ENCODE measurements around the gene TAL1.

- TF ChIP-seq YY1 (IDR thresholded peaks at IDR 0.05; ENCODE audit: low read depth) = no peak
- TF ChIP-seq, protein P1, sequence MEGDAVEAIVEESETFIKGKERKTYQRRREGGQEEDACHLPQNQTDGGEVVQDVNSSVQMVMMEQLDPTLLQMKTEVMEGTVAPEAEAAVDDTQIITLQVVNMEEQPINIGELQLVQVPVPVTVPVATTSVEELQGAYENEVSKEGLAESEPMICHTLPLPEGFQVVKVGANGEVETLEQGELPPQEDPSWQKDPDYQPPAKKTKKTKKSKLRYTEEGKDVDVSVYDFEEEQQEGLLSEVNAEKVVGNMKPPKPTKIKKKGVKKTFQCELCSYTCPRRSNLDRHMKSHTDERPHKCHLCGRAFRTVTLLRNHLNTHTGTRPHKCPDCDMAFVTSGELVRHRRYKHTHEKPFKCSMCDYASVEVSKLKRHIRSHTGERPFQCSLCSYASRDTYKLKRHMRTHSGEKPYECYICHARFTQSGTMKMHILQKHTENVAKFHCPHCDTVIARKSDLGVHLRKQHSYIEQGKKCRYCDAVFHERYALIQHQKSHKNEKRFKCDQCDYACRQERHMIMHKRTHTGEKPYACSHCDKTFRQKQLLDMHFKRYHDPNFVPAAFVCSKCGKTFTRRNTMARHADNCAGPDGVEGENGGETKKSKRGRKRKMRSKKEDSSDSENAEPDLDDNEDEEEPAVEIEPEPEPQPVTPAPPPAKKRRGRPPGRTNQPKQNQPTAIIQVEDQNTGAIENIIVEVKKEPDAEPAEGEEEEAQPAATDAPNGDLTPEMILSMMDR (IDR thresholded peaks at IDR 0.05) = no peak
- no peak for TF ChIP-seq FOXJ3 (CRISPR knock-in tag; IDR thresholded peaks at IDR 0.05)
- no peak for TF ChIP-seq TAF1 (IDR thresholded peaks at IDR 0.05; ENCODE audit: borderline replicate concordance, low read depth, low read length)
- TF ChIP-seq, protein P2, sequence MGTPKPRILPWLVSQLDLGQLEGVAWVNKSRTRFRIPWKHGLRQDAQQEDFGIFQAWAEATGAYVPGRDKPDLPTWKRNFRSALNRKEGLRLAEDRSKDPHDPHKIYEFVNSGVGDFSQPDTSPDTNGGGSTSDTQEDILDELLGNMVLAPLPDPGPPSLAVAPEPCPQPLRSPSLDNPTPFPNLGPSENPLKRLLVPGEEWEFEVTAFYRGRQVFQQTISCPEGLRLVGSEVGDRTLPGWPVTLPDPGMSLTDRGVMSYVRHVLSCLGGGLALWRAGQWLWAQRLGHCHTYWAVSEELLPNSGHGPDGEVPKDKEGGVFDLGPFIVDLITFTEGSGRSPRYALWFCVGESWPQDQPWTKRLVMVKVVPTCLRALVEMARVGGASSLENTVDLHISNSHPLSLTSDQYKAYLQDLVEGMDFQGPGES (IDR thresholded peaks at IDR 0.05; ENCODE audit: low read depth, low read length) = no peak
- no peak for TF ChIP-seq USF1 (IDR thresholded peaks at IDR 0.05; ENCODE audit: borderline replicate concordance, low read depth)
- TF ChIP-seq, protein P3, sequence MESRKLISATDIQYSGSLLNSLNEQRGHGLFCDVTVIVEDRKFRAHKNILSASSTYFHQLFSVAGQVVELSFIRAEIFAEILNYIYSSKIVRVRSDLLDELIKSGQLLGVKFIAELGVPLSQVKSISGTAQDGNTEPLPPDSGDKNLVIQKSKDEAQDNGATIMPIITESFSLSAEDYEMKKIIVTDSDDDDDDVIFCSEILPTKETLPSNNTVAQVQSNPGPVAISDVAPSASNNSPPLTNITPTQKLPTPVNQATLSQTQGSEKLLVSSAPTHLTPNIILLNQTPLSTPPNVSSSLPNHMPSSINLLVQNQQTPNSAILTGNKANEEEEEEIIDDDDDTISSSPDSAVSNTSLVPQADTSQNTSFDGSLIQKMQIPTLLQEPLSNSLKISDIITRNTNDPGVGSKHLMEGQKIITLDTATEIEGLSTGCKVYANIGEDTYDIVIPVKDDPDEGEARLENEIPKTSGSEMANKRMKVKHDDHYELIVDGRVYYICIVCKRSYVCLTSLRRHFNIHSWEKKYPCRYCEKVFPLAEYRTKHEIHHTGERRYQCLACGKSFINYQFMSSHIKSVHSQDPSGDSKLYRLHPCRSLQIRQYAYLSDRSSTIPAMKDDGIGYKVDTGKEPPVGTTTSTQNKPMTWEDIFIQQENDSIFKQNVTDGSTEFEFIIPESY (IDR thresholded peaks at IDR 0.05; ENCODE audit: borderline replicate concordance, low read depth) = no peak
- no peak for TF ChIP-seq MXI1 (IDR thresholded peaks at IDR 0.05; ENCODE audit: low read depth, low read length)
- no peak for TF ChIP-seq TEAD4 (IDR thresholded peaks at IDR 0.05; ENCODE audit: borderline replicate concordance, insufficient read depth)
- no peak for TF ChIP-seq REST (IDR thresholded peaks at IDR 0.05; ENCODE audit: low read depth, low read length)
- TF ChIP-seq MAX (IDR thresholded peaks at IDR 0.05; ENCODE audit: low read depth) = no peak
Measured at GRCh38 chr1:47181955-47182675, 49.9 kb downstream of the TAL1 start.

Measured in SK-N-SH (cell line).